ENCODE measurements around the gene PLCD1. TPM values are rescaled to one million over a fixed set of nuclear protein-coding genes. Genes with fewer than 3 reads are reported as not detected.
A peak's percentile ranks its signal among the peaks of the same experiment; 100 is the strongest.

The PLCD1 gene
- total RNA-seq, 1 donor from 2014 or later = 68.5 TPM

- Histone ChIP-seq H3K27ac (peak overlapping the region; percentile 97), H3K9me3 (no peaks in the 10 kb centered on the region), H3K27me3 (no peaks in the 10 kb centered on the region), H3K4me3 (peak overlapping the region; percentile 65 to 70), H3K4me1 (peaks cover 48% of the 10 kb centered on the region), H3K36me3 (peaks cover 0 to 7% of the 10 kb centered on the region in 2 donors)
- TF ChIP-seq POLR2AphosphoS5 (IDR thresholded peaks at IDR 0.05; ENCODE audit: insufficient read depth in 1 of 2, low read depth in 1 of 2) (no peak), POLR2A (IDR thresholded peaks at IDR 0.05) (no peak), CTCF (IDR thresholded peaks at IDR 0.05) (no peak)
- DNase-seq (ENCODE audit: extremely low spot score in 2 of 2) = no peak
- intact Hi-C loops (cut with DNase I) = no loop called here
Measured at GRCh38 chr3:38022896-38023709, 6.3 kb downstream of the PLCD1 start.

- H3K27ac ChIP-seq = no peak overlapping the region
- intact Hi-C loops (cut with DNase I) = no loop called here
- no peak for DNase-seq (ENCODE audit: extremely low spot score in 2 of 2)
- TF ChIP-seq CTCF (IDR thresholded peaks at IDR 0.05) (no peak), POLR2AphosphoS5 (IDR thresholded peaks at IDR 0.05; ENCODE audit: insufficient read depth in 1 of 2, low read depth in 1 of 2) (no peak), POLR2A (IDR thresholded peaks at IDR 0.05) (no peak)
- peaks cover 0 to 12% of the 10 kb centered on the region in 2 donors for H3K36me3 ChIP-seq
- H3K27me3 ChIP-seq = no peaks in the 10 kb centered on the region
- no peaks in the 10 kb centered on the region for H3K9me3 ChIP-seq
- no peak overlapping the region for H3K4me3 ChIP-seq
- H3K4me1 ChIP-seq = peaks cover 40% of the 10 kb centered on the region
Measured at GRCh38 chr3:38022301-38022700, 7.1 kb downstream of the PLCD1 start.

- H3K4me3 ChIP-seq = no peak overlapping the region
- no peak for TF ChIP-seq POLR2AphosphoS5 (IDR thresholded peaks at IDR 0.05; ENCODE audit: insufficient read depth in 1 of 2, low read depth in 1 of 2)
- TF ChIP-seq POLR2A (IDR thresholded peaks at IDR 0.05) = no peak
- no peak for TF ChIP-seq CTCF (IDR thresholded peaks at IDR 0.05)
- no peaks in the 10 kb centered on the region for H3K27me3 ChIP-seq
- H3K4me1 ChIP-seq = peaks cover 30% of the 10 kb centered on the region
- H3K36me3 ChIP-seq = peaks cover 0 to 23% of the 10 kb centered on the region in 2 donors
- H3K9me3 ChIP-seq = no peaks in the 10 kb centered on the region
- H3K27ac ChIP-seq = no peak overlapping the region
- intact Hi-C loops (cut with DNase I) = no loop called here
- no peak for DNase-seq (ENCODE audit: extremely low spot score in 2 of 2)
Measured at GRCh38 chr3:38021196-38021595, 8.2 kb downstream of the PLCD1 start.

- intact Hi-C loops (cut with DNase I) = no loop called here
- no peaks in the 10 kb centered on the region for H3K27me3 ChIP-seq
- no peak for TF ChIP-seq POLR2A (IDR thresholded peaks at IDR 0.05)
- no peak for TF ChIP-seq POLR2AphosphoS5 (IDR thresholded peaks at IDR 0.05; ENCODE audit: insufficient read depth in 1 of 2, low read depth in 1 of 2)
- TF ChIP-seq CTCF (IDR thresholded peaks at IDR 0.05) = no peak
- H3K4me1 ChIP-seq = peaks cover 21% of the 10 kb centered on the region
- H3K4me3 ChIP-seq = no peak overlapping the region
- no peak for DNase-seq (ENCODE audit: extremely low spot score in 2 of 2)
- peaks cover 0 to 31% of the 10 kb centered on the region in 2 donors for H3K36me3 ChIP-seq
- H3K27ac ChIP-seq = no peak overlapping the region
- no peaks in the 10 kb centered on the region for H3K9me3 ChIP-seq
Measured at GRCh38 chr3:38020342-38020726, 9.1 kb downstream of the PLCD1 start.

GRCh38 chr3:38019658-38020341 is 9.6 kb downstream of the PLCD1 start:
- DNase-seq (ENCODE audit: extremely low spot score in 2 of 2) = no peak
- intact Hi-C loops (cut with DNase I) = no loop called here
- Histone ChIP-seq H3K9me3 (no peaks in the 10 kb centered on the region), H3K27me3 (no peaks in the 10 kb centered on the region), H3K36me3 (peaks cover 0 to 37% of the 10 kb centered on the region in 2 donors), H3K4me1 (peaks cover 19% of the 10 kb centered on the region), H3K4me3 (no peak overlapping the region), H3K27ac (no peak overlapping the region)
- TF ChIP-seq CTCF (IDR thresholded peaks at IDR 0.05) = no peak

Data from vagina (tissue), 2 donors.